ENCODE measurements around the gene SULT2A1. TPM values are rescaled to one million over a fixed set of nuclear protein-coding genes. Genes with fewer than 3 reads are reported as not detected.

The SULT2A1 gene
- polyA plus RNA-seq, 1 donor (not counting 4 experiments of a cell fraction or from before 2014, with no cell fraction given), result not detected

- Histone ChIP-seq H3K4me1 (ENCODE audit: control insufficient read depth, extremely low read depth, insufficient read depth, low read length) (no peaks in the 10 kb centered on the region), H3K9me3 (ENCODE audit: control insufficient read depth, low read depth, low read length) (no peaks in the 10 kb centered on the region), H3K36me3 (ENCODE audit: control insufficient read depth in 2 of 2, extremely low read depth in 1 of 2, insufficient read depth in 2 of 2, low read length in 2 of 2) (no peaks in the 10 kb centered on the region), H3K9me1 (ENCODE audit: control insufficient read depth, extremely low read depth, insufficient read depth, low read length) (no peaks in the 10 kb centered on the region), H4K20me1 (ENCODE audit: control insufficient read depth, extremely low read depth, insufficient read depth, low read length) (no peaks in the 10 kb centered on the region), H2AFZ (ENCODE audit: control insufficient read depth, low read length) (no peak overlapping the region), H3K27me3 (ENCODE audit: control insufficient read depth, extremely low read depth, insufficient read depth, low read length) (no peaks in the 10 kb centered on the region), H3K9ac (ENCODE audit: control insufficient read depth, extremely low read depth, insufficient read depth, low read length) (no peak overlapping the region), H3K4me2 (ENCODE audit: control insufficient read depth, extremely low read depth, insufficient read depth, low read depth, low read length) (no peak overlapping the region), H3K79me2 (ENCODE audit: control insufficient read depth, insufficient read depth, low read length) (no peaks in the 10 kb centered on the region), H3K4me3 (ENCODE audit: control insufficient read depth in 2 of 3, extremely low read depth in 1 of 3, insufficient read depth in 2 of 3, low read depth in 1 of 3, low read length in 3 of 3) (no peak overlapping the region), H3K27ac (ENCODE audit: control insufficient read depth, insufficient read depth, low read length) (no peak overlapping the region)
- FAIRE-seq, result no peak
- no peak for DNase-seq (ENCODE audit: low read depth, low spot score)
- dilution Hi-C loops (cut with MboI; ENCODE audit: extremely low pct_ligation_motif_present, low sequenced_read_pairs), result no loop called here
- TF ChIP-seq CTCF (optimal IDR thresholded peaks at IDR 0.05 in 1 of 3, IDR thresholded peaks at IDR 0.05 in 1 of 3, conservative IDR thresholded peaks at IDR 0.05 in 1 of 3; ENCODE audit: extremely low read depth in 1 of 3, insufficient read depth in 2 of 3, low read length in 3 of 3) (no peak), EZH2 (IDR thresholded peaks at IDR 0.05; ENCODE audit: low read length) (no peak)
Observed at GRCh38 chr19:47896019-47896418, 9.9 kb upstream of the SULT2A1 start.

- Histone ChIP-seq H3K9me3 (ENCODE audit: control insufficient read depth, low read depth, low read length) (no peaks in the 10 kb centered on the region), H3K79me2 (ENCODE audit: control insufficient read depth, insufficient read depth, low read length) (no peaks in the 10 kb centered on the region), H4K20me1 (ENCODE audit: control insufficient read depth, extremely low read depth, insufficient read depth, low read length) (no peaks in the 10 kb centered on the region), H3K4me1 (ENCODE audit: control insufficient read depth, extremely low read depth, insufficient read depth, low read length) (no peaks in the 10 kb centered on the region), H3K4me2 (ENCODE audit: control insufficient read depth, extremely low read depth, insufficient read depth, low read depth, low read length) (no peak overlapping the region), H3K4me3 (ENCODE audit: control insufficient read depth in 2 of 3, extremely low read depth in 1 of 3, insufficient read depth in 2 of 3, low read depth in 1 of 3, low read length in 3 of 3) (no peak overlapping the region), H3K27me3 (ENCODE audit: control insufficient read depth, extremely low read depth, insufficient read depth, low read length) (no peaks in the 10 kb centered on the region), H3K27ac (ENCODE audit: control insufficient read depth, insufficient read depth, low read length) (no peak overlapping the region), H3K36me3 (ENCODE audit: control insufficient read depth in 2 of 2, extremely low read depth in 1 of 2, insufficient read depth in 2 of 2, low read length in 2 of 2) (no peaks in the 10 kb centered on the region), H2AFZ (ENCODE audit: control insufficient read depth, low read length) (no peak overlapping the region), H3K9me1 (ENCODE audit: control insufficient read depth, extremely low read depth, insufficient read depth, low read length) (no peaks in the 10 kb centered on the region), H3K9ac (ENCODE audit: control insufficient read depth, extremely low read depth, insufficient read depth, low read length) (no peak overlapping the region)
- FAIRE-seq, result no peak
- DNase-seq (ENCODE audit: low read depth, low spot score), result no peak
- TF ChIP-seq EZH2 (IDR thresholded peaks at IDR 0.05; ENCODE audit: low read length) (no peak), CTCF (optimal IDR thresholded peaks at IDR 0.05 in 1 of 3, IDR thresholded peaks at IDR 0.05 in 1 of 3, conservative IDR thresholded peaks at IDR 0.05 in 1 of 3; ENCODE audit: extremely low read depth in 1 of 3, insufficient read depth in 2 of 3, low read length in 3 of 3) (no peak)
- dilution Hi-C loops (cut with MboI; ENCODE audit: extremely low pct_ligation_motif_present, low sequenced_read_pairs), result no loop called here
Observed at GRCh38 chr19:47895165-47895782, 9.2 kb upstream of the SULT2A1 start.
